Measurements from ENCODE around the gene CD248.

DNA sequence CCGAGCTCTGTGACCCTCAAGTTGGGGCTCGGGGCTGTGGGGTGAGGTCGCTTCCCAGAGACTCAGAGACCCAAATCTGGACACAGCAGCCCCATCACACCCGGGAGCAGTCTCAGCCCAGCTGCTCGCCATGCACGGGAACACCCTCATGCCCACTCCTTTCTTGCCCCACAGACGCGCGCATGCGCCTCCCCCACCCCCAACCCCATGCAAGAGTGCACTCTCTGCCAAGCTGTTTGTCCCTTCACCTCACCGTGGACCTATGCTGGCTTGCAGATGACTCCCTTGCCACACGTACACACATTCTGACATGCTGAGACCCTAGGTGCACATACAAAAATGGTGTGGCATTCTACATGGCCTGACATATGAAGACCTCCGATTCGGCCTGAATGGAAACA, 478 bp upstream of the CD248 start:
- TF ChIP-seq POLR2A (IDR thresholded peaks at IDR 0.05; ENCODE audit: low read depth, low read length) = no peak
- no peak for TF ChIP-seq TAF1 (IDR thresholded peaks at IDR 0.05; ENCODE audit: borderline replicate concordance, low read depth, low read length)

Measured in GM12892 (cell line).